Heart left ventricle (tissue), 16 donors: ENCODE data around the gene FURIN. TPM values are rescaled to one million over a fixed set of nuclear protein-coding genes. Genes with fewer than 3 reads are reported as not detected.
"Not testable (repeated sequence)": the region's sequence is repeated elsewhere in the genome, so short reads cannot be mapped to it uniquely, and the experiment has no call there.

Experiments
- ATAC-seq, 4 donors: fragments of 200-7000 bp; cut with Tn5 transposase; one replicate each; pipeline ENCODE4 v1.9.1; 2020 to 2022; ENCODE audit warnings: moderate library complexity in 4 of 4, mild to moderate bottlenecking in 3 of 4, moderate number of reproducible peaks in 1 of 4
- DNase-seq, 5 donors: peaks; one replicate each; pipeline ENCODE4 v3.0.0-alpha.2; 2020
- H3K27ac ChIP-seq, 12 donors: fragments of 200-600 bp; sonication (generic) in 4 of 12; one replicate each; pipeline versions ENCODE4 v1.5.0 to v1.8.0; 2016 to 2022; ENCODE audit warnings: mild to moderate bottlenecking in 2 of 12
- H3K27me3 ChIP-seq, 9 donors: fragments of 200-600 bp; sonication (generic) in 2 of 9; one replicate each; pipeline versions ENCODE4 v1.5.1 to v1.8.0; 2016 to 2022; ENCODE audit warnings: mild to moderate bottlenecking in 3 of 9
- H3K36me3 ChIP-seq, 9 donors: fragments of 200-600 bp; sonication (generic) in 2 of 9; one replicate each; pipeline versions ENCODE4 v1.5.0 to v1.8.0; 2018 to 2022; ENCODE audit warnings: mild to moderate bottlenecking in 2 of 9
- H3K4me1 ChIP-seq, 12 donors: fragments of 200-600 bp; sonication (generic) in 4 of 12; one replicate each; pipeline versions ENCODE4 v1.5.0 to v1.8.0; 2016 to 2022; ENCODE audit warnings: mild to moderate bottlenecking in 3 of 12
- H3K4me3 ChIP-seq, 12 donors: fragments of 200-600 bp; sonication (generic) in 4 of 12; one replicate each; pipeline versions ENCODE4 v1.5.0 to v1.8.0; 2017 to 2022; ENCODE audit warnings: mild to moderate bottlenecking in 9 of 12, moderate library complexity in 4 of 12
- H3K9me3 ChIP-seq, 12 donors: fragments of 200-600 bp; sonication (generic) in 4 of 12; one replicate each; pipeline versions ENCODE4 v1.5.0 to v1.8.0; 2016 to 2022; ENCODE audit warnings: mild to moderate bottlenecking in 1 of 12
- CTCF ChIP-seq, 12 donors: fragments of 200-600 bp; sonication (generic) in 4 of 12; IDR thresholded peaks; one replicate each; pipeline versions ENCODE4 v1.5.0 to v1.8.0; 2018 to 2022; ENCODE audit warnings: antibody characterized with exemption in 12 of 12, mild to moderate bottlenecking in 5 of 12
- POLR2A ChIP-seq, 2 donors: fragments of 450-650 bp; IDR thresholded peaks; one replicate each; pipeline ENCODE4 v1.6.1; 2017; ENCODE audit warnings: antibody characterized with exemption in 2 of 2, mild to moderate bottlenecking in 2 of 2, moderate library complexity in 2 of 2
- WGBS, 4 donors: extraction: QIAGEN DNeasy Blood & Tissue Kit in 2 of 4; methylation state at CpG; one replicate each; pipeline versions ENCODE4 v1.1.5 to v1.1.7; 2013 to 2018; 5-methylcytosine and 5-hydroxymethylcytosine counted together
- intact Hi-C, 10 donors: fragments of 100-400 bp; cut with DNase I; formaldehyde crosslinking; loops; one replicate each; pipeline versions ENCODE4 v1.11.1 to v1.14.2; 2022
- polyA plus RNA-seq, 2 donors: library from polyadenylated mRNA; stranded (reverse); fragments of 200-250 nt; gene quantifications; one replicate each; pipeline ENCODE4 v1.2.3, GENCODE V29; 2013
- total RNA-seq, 9 donors: library from RNA; depleted of rRNA in 2 of 9; stranded (reverse); fragments of >200 nt in 2 of 9; fragmentation: NEBNext Ultra II Directional in 3 of 9; extraction: Animal tissue kit (Norgen Biotek cat#: 25700) in 3 of 9; gene quantifications; one replicate each; pipeline versions ENCODE4 v1.1.0 to v1.2.4, GENCODE V29; 2016 to 2023
- donor health status: ischemic (EF 13 %, LVEDD 7.1; RV severe dilation, severe dysfunction).
- donor health status: healthy with polysubstance abuse.
- donor health status: DM: no; HTN: yes; CAD: no.
- donor health status: DM: no; HTN: no; CAD: no.
- donor health status: ischemic (EF 25% LVEDD 6.9; RV normal size, moderate dysfunction).
- donor health status: ischemic (EF 25% LVEDD 5.7; RV mildly dilated, moderate dysfunction).
- donor health status: healthy.
- donor health status: DM: yes; HTN: yes; CAD: no.
- donor health status: ischemic (EF 35%, LVEDD 5.7; RV mildly dilated, moderate dysfunction).
- donor health status: nonischemic (EF 11% LVEDD 7.7; RV severe dilation, severe dysfunction).
- donor health status: DM: yes; HTN: yes; CAD: no.
- donor health status: PGD.
- donor health status: ischemic (EF 29% LVEDD 5.4; RV normal size, mild dysfunction).
- donor health status: nonischemic (EF 23%, LVEDD 6.1; RV moderate dilation, normal function).

The FURIN gene
- total and polyA plus RNA-seq, 11 donors = 37.2 to 174 (median 64.8) TPM

- 93 to 95% (median 95%) methylated on average over 22 to 29 of the region's 29 CpGs for WGBS, 4 donors
- intact Hi-C loops = no loop called here
These were observed 24.2 kb downstream of the FURIN start for GRCh38 chr15:90892498-90893174.

GRCh38 chr15:90893175-90894090, 25.0 kb downstream of the FURIN start:
- H3K27ac ChIP-seq = no peak overlapping the region
- H3K4me1 ChIP-seq = peaks cover 0 to under 1% (median 0%) of the 10 kb centered on the region in 12 donors
- WGBS, 4 donors = 92 to 96% (median 94%) methylated on average over 24 to 33 of the region's 33 CpGs
- ATAC-seq = no peak
- no peaks in the 10 kb centered on the region for H3K27me3 ChIP-seq
- TF ChIP-seq CTCF (IDR thresholded peaks at IDR 0.05) (peak in 3 of 12 donors; percentile 10 to 18 (median 15)), POLR2A (IDR thresholded peaks at IDR 0.05) (no peak)
- peaks cover 6 to 82% (median 74%) of the 10 kb centered on the region in 9 donors for H3K36me3 ChIP-seq
- H3K9me3 ChIP-seq = no peaks in the 10 kb centered on the region
- intact Hi-C loops = no loop called here
- no peak overlapping the region for H3K4me3 ChIP-seq
- no peak for DNase-seq

More at GRCh38 chr15:90892498-90893174, 24.2 kb downstream of the FURIN start:
- Histone ChIP-seq H3K4me1 (peaks cover 0 to 8% (median 0%) of the 10 kb centered on the region in 12 donors), H3K9me3 (no peaks in the 10 kb centered on the region), H3K27me3 (no peaks in the 10 kb centered on the region), H3K36me3 (peaks cover 6 to 88% (median 76%) of the 10 kb centered on the region in 9 donors), H3K4me3 (no peak overlapping the region), H3K27ac (no peak overlapping the region)
- peak in 1 of 5 donors; percentile 61 for DNase-seq
- TF ChIP-seq POLR2A (IDR thresholded peaks at IDR 0.05) (no peak), CTCF (IDR thresholded peaks at IDR 0.05) (no peak)
- ATAC-seq = no peak

GRCh38 chr15:90895571-90896117, 27.3 kb downstream of the FURIN start:
- H3K36me3 ChIP-seq = peaks cover 6 to 61% (median 52%) of the 10 kb centered on the region in 9 donors
- H3K9me3 ChIP-seq = no peaks in the 10 kb centered on the region
- no peak overlapping the region for H3K4me3 ChIP-seq
- DNase-seq = peak in 1 of 5 donors; percentile 36
- intact Hi-C loops = no loop called here
- ATAC-seq = peak in 3 of 4 donors; percentile 10 to 31 (median 21)
- 37 to 48% (median 39%) methylated on average over 10 of the region's 10 CpGs for WGBS, 4 donors
- TF ChIP-seq CTCF (IDR thresholded peaks at IDR 0.05) (no peak), POLR2A (IDR thresholded peaks at IDR 0.05) (no peak)
- no peaks in the 10 kb centered on the region for H3K27me3 ChIP-seq
- H3K4me1 ChIP-seq = no peaks in the 10 kb centered on the region
- no peak overlapping the region for H3K27ac ChIP-seq

GRCh38 chr15:90897131-90897655, 28.8 kb downstream of the FURIN start:
- H3K4me1 ChIP-seq, H3K9me3 ChIP-seq, H3K27me3 ChIP-seq, H3K27ac ChIP-seq, DNase-seq, intact Hi-C loops, H3K4me3 ChIP-seq, ATAC-seq: not testable (repeated sequence)
- peaks cover 3 to 45% (median 37%) of the 10 kb centered on the region in 9 donors for H3K36me3 ChIP-seq
- 89 to 93% (median 90%) methylated on average over 14 of the region's 14 CpGs for WGBS, 4 donors
